Gastrocnemius medialis (tissue), 4 donors: ENCODE measurements around the gene SUGCT.

Experiments
- POLR2A ChIP-seq, 2 donors: fragments of 450-650 bp; IDR thresholded peaks; one replicate each; pipeline ENCODE4 v1.6.1; 2017; ENCODE audit warnings: antibody characterized with exemption in 2 of 2, mild to moderate bottlenecking in 2 of 2, moderate library complexity in 2 of 2
- TF ChIP-seq, protein P1 (sequence below), 5 experiments: fragments of 450-650 bp in 3 of 5; fragments of 200-600 bp in 2 of 5; sonication (generic) in 2 of 5; IDR thresholded peaks in 4 of 5; conservative IDR thresholded peaks in 1 of 5; 1 replicate in 4 of 5; 2 replicates in 1 of 5; pipeline ENCODE4 v1.5.1; 2016 to 2019; ENCODE audit warnings: antibody characterized with exemption in 5 of 5, mild to moderate bottlenecking in 3 of 5, moderate library complexity in 3 of 5

DNA sequence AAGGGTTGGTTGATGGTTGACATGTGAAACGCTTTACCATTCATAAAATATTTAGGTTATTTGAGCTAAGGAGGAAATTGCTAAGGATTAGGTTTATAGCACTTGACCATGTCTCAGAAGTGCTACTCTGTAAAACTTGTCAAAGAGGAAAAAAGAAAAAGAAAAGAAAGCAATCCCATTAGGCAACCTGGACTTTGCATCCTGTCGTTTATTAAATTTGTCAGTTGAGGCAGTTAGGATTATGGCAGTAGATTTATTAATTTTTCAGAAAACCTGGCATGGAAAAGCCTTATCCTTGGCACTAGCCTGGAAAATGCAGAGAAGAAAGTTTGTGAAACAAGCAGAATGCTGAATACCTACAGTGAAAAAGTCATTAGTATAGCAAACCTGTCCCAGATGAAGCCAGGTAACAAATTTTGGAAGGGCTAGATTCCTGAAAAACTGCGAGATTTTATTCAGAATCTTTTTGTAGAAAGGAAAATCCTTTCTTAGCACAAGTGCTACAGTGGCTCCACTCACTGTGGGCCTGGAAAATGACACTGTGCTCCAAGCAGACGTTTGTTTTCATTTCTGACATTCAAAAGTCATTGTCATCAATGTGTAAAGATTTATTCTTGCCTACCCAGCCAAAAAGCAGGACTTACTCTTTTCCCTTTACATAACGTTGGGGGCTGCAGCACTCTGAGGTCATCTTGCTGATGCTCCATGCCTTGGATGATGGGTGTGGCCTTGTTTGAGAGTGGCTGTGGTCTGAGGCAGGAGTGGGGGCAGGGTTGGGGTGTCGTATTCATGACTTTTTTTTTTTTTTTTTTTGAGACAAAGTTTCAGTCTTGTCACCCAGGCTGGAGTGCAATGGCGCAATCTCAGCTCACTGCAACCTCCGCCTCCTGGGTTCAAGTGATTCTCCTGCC, 664.9 kb downstream of the SUGCT start:
- TF ChIP-seq, protein P1, sequence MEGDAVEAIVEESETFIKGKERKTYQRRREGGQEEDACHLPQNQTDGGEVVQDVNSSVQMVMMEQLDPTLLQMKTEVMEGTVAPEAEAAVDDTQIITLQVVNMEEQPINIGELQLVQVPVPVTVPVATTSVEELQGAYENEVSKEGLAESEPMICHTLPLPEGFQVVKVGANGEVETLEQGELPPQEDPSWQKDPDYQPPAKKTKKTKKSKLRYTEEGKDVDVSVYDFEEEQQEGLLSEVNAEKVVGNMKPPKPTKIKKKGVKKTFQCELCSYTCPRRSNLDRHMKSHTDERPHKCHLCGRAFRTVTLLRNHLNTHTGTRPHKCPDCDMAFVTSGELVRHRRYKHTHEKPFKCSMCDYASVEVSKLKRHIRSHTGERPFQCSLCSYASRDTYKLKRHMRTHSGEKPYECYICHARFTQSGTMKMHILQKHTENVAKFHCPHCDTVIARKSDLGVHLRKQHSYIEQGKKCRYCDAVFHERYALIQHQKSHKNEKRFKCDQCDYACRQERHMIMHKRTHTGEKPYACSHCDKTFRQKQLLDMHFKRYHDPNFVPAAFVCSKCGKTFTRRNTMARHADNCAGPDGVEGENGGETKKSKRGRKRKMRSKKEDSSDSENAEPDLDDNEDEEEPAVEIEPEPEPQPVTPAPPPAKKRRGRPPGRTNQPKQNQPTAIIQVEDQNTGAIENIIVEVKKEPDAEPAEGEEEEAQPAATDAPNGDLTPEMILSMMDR (IDR thresholded peaks at IDR 0.05 in 4 of 5, conservative IDR thresholded peaks at IDR 0.05 in 1 of 5), result no peak
- no peak for TF ChIP-seq POLR2A (IDR thresholded peaks at IDR 0.05)
